Measurements from ENCODE around the gene PEX19. TPM values are rescaled to one million over a fixed set of nuclear protein-coding genes. Genes with fewer than 3 reads are reported as not detected.

PEX19 gene
- total RNA-seq, 4 donors from 2014 or later, result 43.6 to 54.2 (median 46.1) TPM

GRCh38 chr1:160237558-160237957, 47.4 kb downstream of the PEX19 start:
- Histone ChIP-seq H3K27ac (replicated peaks in 1 of 4) (no peak overlapping the region), H3K27me3 (no peaks in the 10 kb centered on the region), H3K4me1 (peaks cover 0 to 18% (median 2%) of the 10 kb centered on the region in 4 donors), H3K4me3 (no peak overlapping the region), H3K36me3 (peaks cover 45 to 99% (median 71%) of the 10 kb centered on the region in 4 donors), H3K9me3 (no peaks in the 10 kb centered on the region)
- WGBS, result 97% methylated on average over 2 of the region's 2 CpGs
- intact Hi-C loops (cut with DNase I), result no loop called here
- DNase-seq (ENCODE audit: extremely low spot score), result no peak
- TF ChIP-seq EP300 (IDR thresholded peaks at IDR 0.05), result no peak

GRCh38 chr1:160236806-160237205, 48.1 kb downstream of the PEX19 start:
- peaks cover 0 to 16% (median 2%) of the 10 kb centered on the region in 4 donors for H3K4me1 ChIP-seq
- no peak overlapping the region for H3K4me3 ChIP-seq
- peaks cover 52 to 99% (median 74%) of the 10 kb centered on the region in 4 donors for H3K36me3 ChIP-seq
- H3K27me3 ChIP-seq, result no peaks in the 10 kb centered on the region
- 89% methylated on average over 5 of the region's 5 CpGs for WGBS
- no peak overlapping the region for H3K27ac ChIP-seq (replicated peaks in 1 of 4)
- intact Hi-C loops (cut with DNase I), result no loop called here
- DNase-seq (ENCODE audit: extremely low spot score), result no peak
- no peak for TF ChIP-seq CTCF (IDR thresholded peaks at IDR 0.05)
- TF ChIP-seq EP300 (IDR thresholded peaks at IDR 0.05), result no peak
- TF ChIP-seq POLR2AphosphoS5 (IDR thresholded peaks at IDR 0.05), result no peak
- TF ChIP-seq POLR2A (IDR thresholded peaks at IDR 0.05; ENCODE audit: low read depth), result no peak
- no peaks in the 10 kb centered on the region for H3K9me3 ChIP-seq

- TF ChIP-seq POLR2A (IDR thresholded peaks at IDR 0.05; ENCODE audit: low read depth) (no peak), CTCF (IDR thresholded peaks at IDR 0.05) (no peak), POLR2AphosphoS5 (IDR thresholded peaks at IDR 0.05) (no peak), EP300 (IDR thresholded peaks at IDR 0.05) (no peak)
- Histone ChIP-seq H3K4me3 (no peak overlapping the region), H3K36me3 (peaks cover 68 to 99% (median 85%) of the 10 kb centered on the region in 4 donors), H3K4me1 (peaks cover 0 to 16% (median 2%) of the 10 kb centered on the region in 4 donors), H3K9me3 (no peaks in the 10 kb centered on the region), H3K27ac (replicated peaks in 1 of 4) (no peak overlapping the region), H3K27me3 (no peaks in the 10 kb centered on the region)
- no peak for DNase-seq (ENCODE audit: extremely low spot score)
- intact Hi-C loops (cut with DNase I), result no loop called here
Observed at GRCh38 chr1:160232911-160233310, 52.0 kb downstream of the PEX19 start.

- H3K27me3 ChIP-seq, result no peaks in the 10 kb centered on the region
- H3K36me3 ChIP-seq, result peaks cover 61 to 100% (median 91%) of the 10 kb centered on the region in 4 donors
- no peak overlapping the region for H3K27ac ChIP-seq (replicated peaks in 1 of 4)
- H3K4me1 ChIP-seq, result peaks cover 0 to 6% (median under 1%) of the 10 kb centered on the region in 4 donors
- no peak overlapping the region for H3K4me3 ChIP-seq
- intact Hi-C loops (cut with DNase I), result no loop called here
- no peak for TF ChIP-seq POLR2AphosphoS5 (IDR thresholded peaks at IDR 0.05)
- TF ChIP-seq EP300 (IDR thresholded peaks at IDR 0.05), result no peak
- H3K9me3 ChIP-seq, result no peaks in the 10 kb centered on the region
- no peak for DNase-seq (ENCODE audit: extremely low spot score)
Observed at GRCh38 chr1:160228431-160228830, 56.5 kb downstream of the PEX19 start.

GRCh38 chr1:160227561-160227960, 57.4 kb downstream of the PEX19 start:
- intact Hi-C loops (cut with DNase I), result no loop called here
- DNase-seq (ENCODE audit: extremely low spot score), result no peak
- Histone ChIP-seq H3K36me3 (peaks cover 70 to 100% (median 96%) of the 10 kb centered on the region in 4 donors), H3K4me1 (peaks cover 0 to 6% (median 0%) of the 10 kb centered on the region in 4 donors), H3K27me3 (no peaks in the 10 kb centered on the region), H3K4me3 (no peak overlapping the region), H3K27ac (replicated peaks in 1 of 4) (no peak overlapping the region), H3K9me3 (no peaks in the 10 kb centered on the region)
- TF ChIP-seq POLR2AphosphoS5 (IDR thresholded peaks at IDR 0.05) (no peak), EP300 (IDR thresholded peaks at IDR 0.05) (no peak), CTCF (IDR thresholded peaks at IDR 0.05) (no peak), POLR2A (IDR thresholded peaks at IDR 0.05; ENCODE audit: low read depth) (no peak)
- WGBS, result 100% methylated on average over 1 of the region's 1 CpG

GRCh38 chr1:160227034-160227433, 57.9 kb downstream of the PEX19 start:
- DNase-seq (ENCODE audit: extremely low spot score), result no peak
- 99% methylated on average over 4 of the region's 4 CpGs for WGBS
- H3K4me3 ChIP-seq, result no peak overlapping the region
- peaks cover 0 to 6% (median 0%) of the 10 kb centered on the region in 4 donors for H3K4me1 ChIP-seq
- intact Hi-C loops (cut with DNase I), result no loop called here
- no peak overlapping the region for H3K27ac ChIP-seq (replicated peaks in 1 of 4)
- H3K9me3 ChIP-seq, result no peaks in the 10 kb centered on the region
- H3K27me3 ChIP-seq, result no peaks in the 10 kb centered on the region
- peaks cover 69 to 100% (median 96%) of the 10 kb centered on the region in 4 donors for H3K36me3 ChIP-seq
- TF ChIP-seq CTCF (IDR thresholded peaks at IDR 0.05) (no peak), POLR2A (IDR thresholded peaks at IDR 0.05; ENCODE audit: low read depth) (no peak), EP300 (IDR thresholded peaks at IDR 0.05) (no peak)

Measured in esophagus muscularis mucosa (tissue), 4 donors.